HG02623 (cell line): ENCODE data around the gene NPM1.

Experiments used
- ATAC-seq: cut with Tn5 transposase; IDR thresholded peaks from one replicate; pipeline ENCODE4 v1.9.1; 2021; ENCODE audit warnings: moderate library complexity; ENCODE audit not compliant: unreplicated experiment

Gene NPM1

DNA sequence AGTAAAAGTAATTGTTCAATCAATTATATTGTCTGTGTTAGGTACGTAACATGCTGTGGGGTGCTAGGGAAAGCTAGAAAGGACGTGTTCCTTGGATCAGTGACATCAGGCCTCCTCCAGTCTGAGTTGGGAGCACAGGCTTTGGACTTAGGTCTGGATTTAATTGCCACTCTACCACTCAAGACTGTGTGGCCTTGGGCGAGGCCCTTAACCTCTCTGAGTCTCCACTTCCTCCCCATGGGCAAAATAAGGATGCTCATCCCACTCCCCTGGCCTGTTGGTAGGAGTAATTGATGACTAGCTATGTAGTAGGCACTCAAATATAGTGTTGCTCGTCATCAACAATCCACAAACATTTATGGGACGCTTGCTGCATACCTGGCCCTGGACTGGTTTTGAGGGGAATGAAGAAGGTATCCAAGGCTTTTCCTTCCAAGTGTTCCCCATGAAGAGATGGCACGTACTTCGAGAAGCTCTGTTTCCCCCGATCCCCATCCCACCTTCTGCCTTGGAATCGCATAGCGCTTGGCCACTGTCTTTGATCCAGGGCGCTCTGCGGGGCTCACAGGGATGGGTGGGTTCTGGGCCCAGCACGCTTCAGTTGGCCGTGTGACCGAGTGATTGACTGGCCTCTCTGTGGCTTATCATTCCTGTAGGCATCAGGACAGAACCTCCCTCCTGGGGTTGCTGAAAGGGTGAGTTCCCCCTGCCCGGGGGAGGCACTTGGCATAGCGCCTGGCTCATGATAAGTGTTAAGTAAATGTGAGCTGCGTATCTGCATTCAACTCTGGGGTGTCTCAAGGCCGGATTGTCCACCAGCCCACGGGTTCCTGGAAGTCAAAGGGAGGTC lies 39.9 kb downstream of the NPM1 start:
- ATAC-seq, result no peak

DNA sequence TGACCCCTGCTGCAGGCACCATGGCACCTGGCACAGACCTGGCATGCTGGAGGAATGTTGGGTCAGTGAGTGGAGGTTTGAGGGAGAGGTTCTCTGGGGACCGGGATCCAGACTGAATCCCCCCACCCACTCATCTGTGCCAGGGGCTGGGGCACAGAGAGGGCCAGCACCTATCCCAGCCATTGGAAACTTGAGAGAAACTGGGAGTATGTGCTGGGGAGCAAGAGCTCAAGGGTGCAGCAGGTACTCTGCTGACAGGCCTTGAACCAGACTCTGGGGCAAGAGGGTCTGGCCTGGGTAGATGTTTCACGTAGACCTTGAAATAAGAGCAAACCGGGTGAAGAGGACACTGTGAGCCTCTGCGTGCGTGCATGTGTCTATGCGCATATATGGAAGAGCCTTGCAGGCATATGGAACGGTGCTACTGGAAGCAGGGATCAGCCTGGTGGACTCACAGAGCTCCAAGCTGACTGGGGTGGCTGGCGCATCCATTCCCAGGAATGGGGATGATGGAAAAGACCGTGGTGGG lies 40.6 kb downstream of the NPM1 start:
- no peak for ATAC-seq

DNA sequence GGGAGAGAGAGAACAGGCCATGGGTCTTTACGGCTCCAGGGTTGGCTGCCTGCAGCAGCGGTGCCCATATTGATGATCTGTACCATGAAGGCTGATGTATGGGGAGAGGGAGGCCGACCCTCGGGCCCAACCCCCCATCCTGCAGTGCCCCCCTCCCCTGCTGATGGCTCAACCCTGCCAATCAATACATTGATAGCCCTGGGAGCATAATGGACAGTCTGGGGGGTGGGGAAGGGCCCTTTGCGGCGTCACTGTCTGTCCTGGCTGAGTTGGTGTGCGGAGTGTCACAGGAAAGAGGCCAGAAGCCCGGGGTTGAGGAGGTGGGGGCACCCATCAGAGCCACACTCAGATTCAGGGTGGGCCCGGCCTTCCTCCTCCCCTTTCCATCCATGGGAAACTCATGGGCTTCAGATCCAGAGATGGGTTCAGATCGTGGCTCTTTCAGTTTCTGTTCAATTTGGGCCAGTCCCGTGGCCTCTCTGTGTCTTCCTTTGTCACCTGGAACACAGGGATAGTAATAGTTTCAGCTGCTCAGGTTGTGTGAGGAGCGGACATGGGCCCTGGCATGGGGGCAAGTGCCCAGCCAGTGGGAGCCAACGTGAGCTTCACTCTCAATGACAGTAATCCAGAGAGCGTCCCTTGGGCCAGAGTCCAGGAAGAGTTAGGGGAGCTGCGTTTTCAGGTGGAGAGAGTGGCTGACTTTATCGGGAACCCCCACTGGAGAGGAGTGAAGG lies 41.3 kb downstream of the NPM1 start:
- ATAC-seq, result no peak

- no peak for ATAC-seq
Observed at GRCh38 chr5:171429543-171429910, 41.9 kb downstream of the NPM1 start.

- ATAC-seq, result no peak
Observed at GRCh38 chr5:171431251-171431777, 43.7 kb downstream of the NPM1 start.

DNA sequence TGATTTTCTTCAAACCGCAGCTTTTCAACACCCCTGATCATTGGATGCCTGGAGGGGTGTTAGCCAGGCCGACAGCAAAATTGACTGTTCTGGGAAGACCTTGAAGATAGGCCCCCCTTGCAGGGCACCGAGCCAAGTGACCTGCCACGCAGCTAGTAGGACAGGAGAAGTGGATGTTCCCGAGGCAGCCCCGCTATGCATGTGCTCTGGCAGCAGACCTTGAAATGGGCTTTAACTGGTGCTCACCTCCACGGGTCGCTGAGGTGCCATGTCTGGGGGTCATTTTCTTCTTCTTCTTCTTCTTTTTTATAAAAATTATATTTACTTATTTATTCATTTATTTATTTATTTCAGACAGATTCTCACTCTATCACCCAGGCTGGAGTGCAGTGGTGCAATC lies 44.4 kb downstream of the NPM1 start:
- ATAC-seq, result no peak

DNA sequence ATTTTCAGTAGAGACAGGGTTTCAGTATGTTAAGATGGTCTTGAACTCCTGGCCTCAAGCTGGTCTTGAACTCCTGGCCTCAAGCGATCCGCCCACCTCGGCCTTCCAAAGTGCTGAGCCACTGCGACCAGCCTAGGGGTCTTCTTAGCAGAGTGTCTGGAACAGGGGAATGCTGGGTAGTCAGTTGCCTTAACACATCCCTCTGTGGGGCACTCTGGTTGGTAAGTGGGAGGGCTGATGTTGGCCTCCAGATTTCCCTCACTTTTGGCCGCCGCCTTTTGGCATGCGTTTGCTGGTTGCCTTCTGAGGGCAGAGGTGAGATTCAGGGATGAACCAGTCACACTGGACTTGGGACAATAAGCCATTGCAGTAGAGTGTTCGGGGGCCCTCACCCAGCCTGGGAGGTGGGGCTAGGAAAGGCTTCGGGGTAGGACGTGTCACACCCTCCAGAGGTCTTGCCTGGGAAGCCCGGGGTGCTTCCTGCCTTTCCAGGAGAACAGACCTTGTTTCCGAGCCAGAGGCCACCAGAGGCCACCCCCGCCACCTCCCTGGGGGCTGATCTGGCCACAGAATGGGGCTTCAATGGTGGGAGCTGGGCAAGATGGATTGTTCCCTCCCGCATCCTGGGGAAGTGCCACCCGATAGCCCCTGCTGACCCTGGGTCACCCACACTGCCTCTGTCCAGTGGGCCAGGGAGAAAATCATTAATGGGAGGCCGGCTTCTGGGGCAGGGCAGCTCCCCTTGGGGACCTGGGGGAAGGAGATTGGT lies 45.1 kb downstream of the NPM1 start:
- ATAC-seq, result no peak

GRCh38 chr5:171433352-171433698 lies 45.7 kb downstream of the NPM1 start:
- ATAC-seq, result no peak

DNA sequence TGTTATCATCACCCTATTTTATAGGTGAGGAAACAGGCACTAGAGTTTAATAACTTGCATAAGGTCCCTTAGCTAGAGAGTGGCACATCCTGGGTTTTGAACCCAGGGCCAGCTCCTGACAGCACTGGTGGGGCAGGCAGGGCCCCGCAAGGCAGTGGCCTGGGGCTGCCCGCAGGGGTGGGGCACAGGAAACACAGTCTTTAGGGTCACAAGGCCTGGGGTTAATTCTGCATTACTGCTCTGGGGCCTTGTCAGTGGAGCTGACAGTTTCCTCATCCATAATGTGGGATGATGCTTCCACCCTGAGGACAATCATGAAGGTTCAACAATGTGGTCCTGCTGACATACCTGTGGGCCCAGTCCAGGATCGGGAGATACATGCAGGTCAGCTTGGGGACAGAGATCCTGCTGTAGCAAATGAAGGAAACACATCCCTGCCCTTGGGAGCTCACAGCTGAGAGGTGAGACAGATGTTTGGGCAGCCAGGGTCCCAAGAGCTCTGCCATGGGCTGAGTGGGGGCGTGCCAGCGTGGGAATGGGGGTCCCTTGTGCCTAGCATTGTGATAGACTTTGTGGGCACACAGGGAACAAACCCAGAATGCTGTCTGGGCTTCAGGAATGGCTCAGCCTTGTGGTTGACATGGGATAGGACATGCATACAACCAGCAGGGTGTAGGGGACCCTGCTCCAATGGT lies 46.5 kb downstream of the NPM1 start:
- no peak for ATAC-seq

- ATAC-seq, result no peak
Observed at GRCh38 chr5:171434874-171435273, 47.2 kb downstream of the NPM1 start.

GRCh38 chr5:171435908-171436307 lies 48.3 kb downstream of the NPM1 start:
- ATAC-seq, result no peak

DNA sequence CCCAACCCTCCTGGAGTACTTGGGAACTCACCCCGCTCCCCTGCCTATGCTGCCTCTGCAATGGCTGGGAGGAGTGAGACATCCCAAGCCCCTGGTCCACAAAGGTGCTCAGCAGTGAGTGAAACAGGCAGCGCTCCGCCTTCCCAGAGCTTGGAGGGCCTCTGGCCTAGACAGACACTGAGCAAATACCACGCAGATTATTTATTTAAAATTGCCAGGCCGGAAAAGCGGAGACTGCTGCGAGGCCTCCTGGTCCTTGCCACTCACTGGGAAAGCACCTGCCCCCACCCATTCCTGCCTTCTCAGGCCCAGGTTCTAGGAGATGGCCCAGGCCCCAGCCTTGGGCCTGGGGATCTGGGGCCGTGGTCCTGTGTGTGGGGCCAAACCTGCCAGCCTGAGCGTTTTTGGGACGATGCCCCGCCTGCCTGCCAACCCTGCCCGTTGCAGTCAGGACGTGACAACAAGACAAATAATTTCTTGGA lies 49.2 kb downstream of the NPM1 start:
- ATAC-seq, result no peak

GRCh38 chr5:171437286-171437821 lies 49.7 kb downstream of the NPM1 start:
- ATAC-seq, result no peak

DNA sequence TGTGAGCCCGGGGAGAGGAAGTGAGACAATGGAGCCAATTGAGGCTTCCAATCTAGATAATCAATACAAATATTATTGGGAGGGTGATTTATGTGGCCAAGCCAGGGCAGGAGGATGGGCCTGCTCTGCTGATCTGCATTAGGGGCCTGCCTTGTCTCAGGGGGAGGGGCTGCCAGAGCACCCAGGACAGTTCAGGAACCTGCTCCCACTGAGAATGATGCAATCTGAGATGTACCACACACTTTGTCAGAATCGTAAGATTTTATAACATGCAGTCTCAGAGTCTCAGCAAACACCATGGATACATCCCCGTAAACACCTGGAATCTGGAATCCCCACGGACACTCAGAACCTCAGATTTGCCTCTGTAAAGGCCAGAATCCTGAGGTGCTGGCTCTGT lies 51.1 kb downstream of the NPM1 start:
- no peak for ATAC-seq

GRCh38 chr5:171441246-171441791 lies 53.7 kb downstream of the NPM1 start:
- no peak for ATAC-seq

- no peak for ATAC-seq
Observed at GRCh38 chr5:171442287-171443042, 54.8 kb downstream of the NPM1 start.

DNA sequence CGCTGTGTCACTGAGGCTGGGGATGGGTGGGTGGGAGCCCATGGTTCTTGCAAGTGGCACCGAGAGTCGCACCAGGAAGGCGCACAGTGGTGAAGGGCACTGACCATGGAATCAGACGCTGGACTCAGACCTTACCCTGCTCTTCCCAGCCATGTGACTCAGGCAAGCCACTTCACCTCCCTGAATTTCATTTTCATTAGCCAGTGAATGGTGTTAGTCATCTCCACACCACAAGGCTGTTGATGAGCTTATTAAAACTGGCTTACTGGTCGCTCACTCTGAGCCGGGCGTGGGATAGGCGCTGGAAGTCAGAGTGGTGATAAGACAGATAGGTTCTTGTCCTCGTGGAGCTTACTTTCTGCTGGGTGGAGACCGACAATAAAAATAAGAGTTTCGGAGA lies 56.9 kb downstream of the NPM1 start:
- no peak for ATAC-seq

DNA sequence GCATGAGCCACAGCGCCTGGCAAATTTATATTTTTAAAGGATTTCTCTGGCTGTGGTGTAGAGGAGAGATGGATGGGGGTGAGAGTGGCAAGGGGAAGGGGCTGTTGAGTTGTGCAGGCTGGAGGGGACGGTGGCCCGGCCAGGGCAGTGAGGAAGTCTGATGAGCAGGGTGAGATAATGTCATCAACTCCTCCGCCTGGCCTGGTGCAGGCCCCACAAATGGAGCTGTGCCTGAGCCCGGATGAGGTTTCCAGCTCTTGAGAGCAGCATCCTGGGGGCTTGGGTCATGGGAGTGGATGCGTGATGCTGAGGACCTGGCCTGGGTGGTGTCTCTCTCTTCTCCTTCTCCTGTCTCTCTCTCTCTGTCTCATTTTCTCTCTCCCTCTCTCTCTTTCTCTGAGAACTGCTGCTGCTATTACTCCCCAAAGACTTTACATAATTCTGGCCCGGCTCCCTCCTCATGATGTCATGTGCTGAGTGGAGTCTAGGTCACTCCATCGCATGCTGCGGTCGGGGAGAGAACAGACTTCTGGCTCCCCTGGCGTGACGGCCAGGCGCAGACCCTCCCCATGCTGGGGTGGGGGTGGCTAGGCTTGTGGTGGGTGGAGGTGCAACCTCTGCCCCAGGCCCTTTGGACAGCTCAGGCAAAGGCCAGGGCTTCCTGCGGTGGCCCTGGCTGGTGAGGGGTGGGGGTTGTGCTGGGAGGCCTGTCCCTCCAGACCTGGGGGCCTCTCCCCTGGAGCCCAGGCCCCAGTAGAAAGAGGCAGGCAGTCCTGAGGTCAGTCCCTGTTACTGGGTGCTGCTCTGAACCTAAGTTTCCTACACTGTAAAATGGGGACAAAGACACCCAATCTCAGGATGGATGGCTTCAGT lies 58.2 kb downstream of the NPM1 start:
- ATAC-seq, result no peak
